ENCODE data around the gene DYNLT1.

- no peak for TF ChIP-seq CTCF (conservative IDR thresholded peaks at IDR 0.05; ENCODE audit: low read depth in 2 of 2)
- TF ChIP-seq EZH2 (IDR thresholded peaks at IDR 0.05; ENCODE audit: low read depth, unreplicated experiment): no peak
- no peak for TF ChIP-seq EZH2phosphoT487 (IDR thresholded peaks at IDR 0.05; ENCODE audit: unreplicated experiment)
- no peak for TF ChIP-seq JUNB (IDR thresholded peaks at IDR 0.05; ENCODE audit: unreplicated experiment)
- no peak for TF ChIP-seq ETS1 (IDR thresholded peaks at IDR 0.05)
- TF ChIP-seq POLR2AphosphoS5 (IDR thresholded peaks at IDR 0.05; ENCODE audit: low read depth): no peak
- no peak for TF ChIP-seq ZNF462 (CRISPR knock-in tag; IDR thresholded peaks at IDR 0.05)
- TF ChIP-seq REST (IDR thresholded peaks at IDR 0.05; ENCODE audit: unreplicated experiment): no peak
- TF ChIP-seq ZNF331 (CRISPR knock-in tag; IDR thresholded peaks at IDR 0.05; ENCODE audit: low read depth): no peak
- no peak for TF ChIP-seq CREB1 (CRISPR knock-in tag; IDR thresholded peaks at IDR 0.05; ENCODE audit: low read depth)
- TF ChIP-seq NANOG (IDR thresholded peaks at IDR 0.05; ENCODE audit: borderline replicate concordance): no peak
- TF ChIP-seq STAT1 (IDR thresholded peaks at IDR 0.05; ENCODE audit: unreplicated experiment): no peak
Observed at GRCh38 chr6:158609455-158610155, 34.9 kb downstream of the DYNLT1 start.

Data from GM23338 (cell line).